ENCODE results near the gene NCBP1. TPM values are rescaled to one million over a fixed set of nuclear protein-coding genes. Genes with fewer than 3 reads are reported as not detected.

The NCBP1 gene
- total and polyA plus RNA-seq, 9 donors = 8.6 to 32.0 (median 19.1) TPM

GRCh38 chr9:97636903-97637302, 3.3 kb downstream of the NCBP1 start:
- DNase-seq = no peak
- H3K27ac ChIP-seq = no peak overlapping the region
- H3K27me3 ChIP-seq = no peaks in the 10 kb centered on the region
- peaks cover 6% of the 10 kb centered on the region for H3K4me1 ChIP-seq (ENCODE audit: insufficient read depth)
- intact Hi-C loops (cut with DNase I) = no loop called here
- H3K4me3 ChIP-seq = no peak overlapping the region
- TF ChIP-seq POLR2A (IDR thresholded peaks at IDR 0.05) (no peak), EP300 (IDR thresholded peaks at IDR 0.05) (no peak)
- TF ChIP-seq, protein P1, sequence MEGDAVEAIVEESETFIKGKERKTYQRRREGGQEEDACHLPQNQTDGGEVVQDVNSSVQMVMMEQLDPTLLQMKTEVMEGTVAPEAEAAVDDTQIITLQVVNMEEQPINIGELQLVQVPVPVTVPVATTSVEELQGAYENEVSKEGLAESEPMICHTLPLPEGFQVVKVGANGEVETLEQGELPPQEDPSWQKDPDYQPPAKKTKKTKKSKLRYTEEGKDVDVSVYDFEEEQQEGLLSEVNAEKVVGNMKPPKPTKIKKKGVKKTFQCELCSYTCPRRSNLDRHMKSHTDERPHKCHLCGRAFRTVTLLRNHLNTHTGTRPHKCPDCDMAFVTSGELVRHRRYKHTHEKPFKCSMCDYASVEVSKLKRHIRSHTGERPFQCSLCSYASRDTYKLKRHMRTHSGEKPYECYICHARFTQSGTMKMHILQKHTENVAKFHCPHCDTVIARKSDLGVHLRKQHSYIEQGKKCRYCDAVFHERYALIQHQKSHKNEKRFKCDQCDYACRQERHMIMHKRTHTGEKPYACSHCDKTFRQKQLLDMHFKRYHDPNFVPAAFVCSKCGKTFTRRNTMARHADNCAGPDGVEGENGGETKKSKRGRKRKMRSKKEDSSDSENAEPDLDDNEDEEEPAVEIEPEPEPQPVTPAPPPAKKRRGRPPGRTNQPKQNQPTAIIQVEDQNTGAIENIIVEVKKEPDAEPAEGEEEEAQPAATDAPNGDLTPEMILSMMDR (IDR thresholded peaks at IDR 0.05) = no peak
- 71 to 81% (median 74%) methylated on average over 3 of the region's 3 CpGs for WGBS, 3 donors
- no peaks in the 10 kb centered on the region for H3K36me3 ChIP-seq
- no peaks in the 10 kb centered on the region for H3K9me3 ChIP-seq

GRCh38 chr9:97638666-97639065, 5.0 kb downstream of the NCBP1 start:
- TF ChIP-seq, protein P1 (IDR thresholded peaks at IDR 0.05) = no peak
- TF ChIP-seq EP300 (IDR thresholded peaks at IDR 0.05) (no peak), POLR2A (IDR thresholded peaks at IDR 0.05) (no peak)
- Histone ChIP-seq H3K4me1 (ENCODE audit: insufficient read depth) (peaks cover 6% of the 10 kb centered on the region), H3K4me3 (no peak overlapping the region), H3K27ac (no peak overlapping the region), H3K9me3 (no peaks in the 10 kb centered on the region), H3K27me3 (no peaks in the 10 kb centered on the region), H3K36me3 (no peaks in the 10 kb centered on the region)
- 47 to 69% (median 58%) methylated on average over 3 of the region's 3 CpGs for WGBS, 3 donors
- intact Hi-C loops (cut with DNase I) = no loop called here
- DNase-seq = no peak

- 91 to 95% (median 93%) methylated on average over 2 of the region's 2 CpGs for WGBS, 3 donors
- Histone ChIP-seq H3K27me3 (no peaks in the 10 kb centered on the region), H3K9me3 (no peaks in the 10 kb centered on the region), H3K36me3 (no peaks in the 10 kb centered on the region), H3K27ac (no peak overlapping the region), H3K4me3 (no peak overlapping the region), H3K4me1 (ENCODE audit: insufficient read depth) (peaks cover 4% of the 10 kb centered on the region)
- no peak for TF ChIP-seq EP300 (IDR thresholded peaks at IDR 0.05)
- TF ChIP-seq POLR2A (IDR thresholded peaks at IDR 0.05) = no peak
- TF ChIP-seq, protein P1 (IDR thresholded peaks at IDR 0.05) = no peak
- DNase-seq = no peak
- intact Hi-C loops (cut with DNase I) = no loop called here
These were observed 6.7 kb downstream of the NCBP1 start for GRCh38 chr9:97640325-97640724.

GRCh38 chr9:97645720-97646119, 12.1 kb downstream of the NCBP1 start:
- intact Hi-C loops (cut with DNase I) = no loop called here
- H3K27ac ChIP-seq = no peak overlapping the region

More at GRCh38 chr9:97645720-97646119, 12.1 kb downstream of the NCBP1 start:
- TF ChIP-seq POLR2A (IDR thresholded peaks at IDR 0.05) (no peak), EP300 (IDR thresholded peaks at IDR 0.05) (no peak)
- TF ChIP-seq, protein P1 (IDR thresholded peaks at IDR 0.05) = no peak
- H3K9me3 ChIP-seq = no peaks in the 10 kb centered on the region
- H3K4me3 ChIP-seq = no peak overlapping the region
- no peaks in the 10 kb centered on the region for H3K36me3 ChIP-seq
- no peaks in the 10 kb centered on the region for H3K4me1 ChIP-seq (ENCODE audit: insufficient read depth)
- no peak for DNase-seq
- H3K27me3 ChIP-seq = no peaks in the 10 kb centered on the region
